ENCODE data around the gene IFIT3. TPM values are rescaled to one million over a fixed set of nuclear protein-coding genes. Genes with fewer than 3 reads are reported as not detected.

The IFIT3 gene
- total RNA-seq, 1 experiment from 2014 or later, result 0.55 TPM

- TF ChIP-seq CTCF (conservative IDR thresholded peaks at IDR 0.05), result no peak
- Histone ChIP-seq H3K4me2 (ENCODE audit: insufficient read depth, insufficient read length, low read length) (no peak overlapping the region), H2BK5ac (ENCODE audit: insufficient read length, low read length) (no peak overlapping the region), H2AFZ (ENCODE audit: low read length) (no peak overlapping the region), H2BK120ac (ENCODE audit: low read depth, low read length, poor library complexity, severe bottlenecking) (no peak overlapping the region), H3T11ph (ENCODE audit: low read length) (no peak overlapping the region), H2BK12ac (ENCODE audit: insufficient read length, low read depth, low read length) (no peak overlapping the region), H3K56ac (ENCODE audit: insufficient read length, low read depth, low read length) (no peak overlapping the region), H3K9ac (ENCODE audit: extremely low read depth, insufficient read length, low read length) (no peak overlapping the region), H3K14ac (ENCODE audit: insufficient read depth, low read length) (no peak overlapping the region), H3K4ac (ENCODE audit: low read depth, low read length) (no peak overlapping the region), H3K18ac (ENCODE audit: insufficient read length, low read depth, low read length) (no peak overlapping the region), H2BK20ac (ENCODE audit: low read depth, low read length, poor library complexity, severe bottlenecking) (no peak overlapping the region), H4K91ac (ENCODE audit: insufficient read length, low read depth, low read length) (no peak overlapping the region), H3K9me3 (ENCODE audit: control insufficient read depth, low read depth, low read length) (no peaks in the 10 kb centered on the region), H3K79me2 (ENCODE audit: insufficient read depth, low read length) (no peaks in the 10 kb centered on the region; the same call in 1 of the 2 replicates), H3K23ac (ENCODE audit: insufficient read length, low read depth, low read length) (no peak overlapping the region), H2AK5ac (ENCODE audit: insufficient read length, low read length) (no peak overlapping the region), H4K5ac (ENCODE audit: insufficient read length, low read depth, low read length) (no peak overlapping the region), H4K8ac (replicated peaks; ENCODE audit: insufficient read length, low read depth, low read length) (no peak overlapping the region), H3K27me3 (ENCODE audit: insufficient read depth, low read length) (no peaks in the 10 kb centered on the region), H4K20me1 (ENCODE audit: control insufficient read depth, insufficient read depth, insufficient read length) (no peaks in the 10 kb centered on the region), H3K27ac (ENCODE audit: insufficient read length, low read depth, low read length) (no peak overlapping the region), H2BK15ac (ENCODE audit: low read depth, low read length) (no peak overlapping the region), H3K79me1 (ENCODE audit: insufficient read depth, low read depth, low read length, poor library complexity, severe bottlenecking) (no peaks in the 10 kb centered on the region), H3K4me1 (ENCODE audit: insufficient read depth, low read length) (no peaks in the 10 kb centered on the region; the same call in 1 of the 2 replicates), H3K23me2 (ENCODE audit: insufficient read length, low read depth, low read length, poor library complexity, severe bottlenecking) (no peaks in the 10 kb centered on the region)
- Mint-ChIP-seq H3K27ac (no peak overlapping the region; a peak in 1 of 7 replicates), H3K9me3 (no peaks in the 10 kb centered on the region), H3K36me3 (ENCODE audit: insufficient read depth in 1 of 3, low read depth in 3 of 3) (no peaks in the 10 kb centered on the region), H3K4me1 (peaks cover 15% of the 10 kb centered on the region in 2 experiments), H3K27me3 (ENCODE audit: low read depth) (no peaks in the 10 kb centered on the region; the same call in 1 of the 2 replicates), H3K4me3 (no peak overlapping the region)
- no CpG with 5 or more reads among the region's 3 CpGs for WGBS (ENCODE audit: extremely low coverage, insufficient read length, low lambda C conversion rate)
- DNase-seq, result no peak
Measured at GRCh38 chr10:89373916-89374711, 46.3 kb downstream of the IFIT3 start.

All from H9 (cell line).